ENCODE measurements around the gene PLCB2.

- TF ChIP-seq, protein P1, sequence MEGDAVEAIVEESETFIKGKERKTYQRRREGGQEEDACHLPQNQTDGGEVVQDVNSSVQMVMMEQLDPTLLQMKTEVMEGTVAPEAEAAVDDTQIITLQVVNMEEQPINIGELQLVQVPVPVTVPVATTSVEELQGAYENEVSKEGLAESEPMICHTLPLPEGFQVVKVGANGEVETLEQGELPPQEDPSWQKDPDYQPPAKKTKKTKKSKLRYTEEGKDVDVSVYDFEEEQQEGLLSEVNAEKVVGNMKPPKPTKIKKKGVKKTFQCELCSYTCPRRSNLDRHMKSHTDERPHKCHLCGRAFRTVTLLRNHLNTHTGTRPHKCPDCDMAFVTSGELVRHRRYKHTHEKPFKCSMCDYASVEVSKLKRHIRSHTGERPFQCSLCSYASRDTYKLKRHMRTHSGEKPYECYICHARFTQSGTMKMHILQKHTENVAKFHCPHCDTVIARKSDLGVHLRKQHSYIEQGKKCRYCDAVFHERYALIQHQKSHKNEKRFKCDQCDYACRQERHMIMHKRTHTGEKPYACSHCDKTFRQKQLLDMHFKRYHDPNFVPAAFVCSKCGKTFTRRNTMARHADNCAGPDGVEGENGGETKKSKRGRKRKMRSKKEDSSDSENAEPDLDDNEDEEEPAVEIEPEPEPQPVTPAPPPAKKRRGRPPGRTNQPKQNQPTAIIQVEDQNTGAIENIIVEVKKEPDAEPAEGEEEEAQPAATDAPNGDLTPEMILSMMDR (IDR thresholded peaks at IDR 0.05): no peak
- TF ChIP-seq EZH2 (IDR thresholded peaks at IDR 0.05; ENCODE audit: borderline replicate concordance, insufficient read depth, low read depth, low read length, poor library complexity, severe bottlenecking): no peak
These were observed 64.5 kb downstream of the PLCB2 start for GRCh38 chr15:40243126-40243810.
